Stimulated activated CD8-positive, alpha-beta memory T cell treated with anti-CD3 and anti-CD28 coated beads, Interleukin-15, amount 100 ng/mL, for 4 hours (primary cell): ENCODE measurements around the gene ARID5B.

Experiments used
- DNase-seq, 2 donors: peaks; one replicate each; pipeline ENCODE4 v3.0.0-alpha.2; 2020; ENCODE audit warnings: low read depth in 2 of 2

Gene ARID5B, protein sequence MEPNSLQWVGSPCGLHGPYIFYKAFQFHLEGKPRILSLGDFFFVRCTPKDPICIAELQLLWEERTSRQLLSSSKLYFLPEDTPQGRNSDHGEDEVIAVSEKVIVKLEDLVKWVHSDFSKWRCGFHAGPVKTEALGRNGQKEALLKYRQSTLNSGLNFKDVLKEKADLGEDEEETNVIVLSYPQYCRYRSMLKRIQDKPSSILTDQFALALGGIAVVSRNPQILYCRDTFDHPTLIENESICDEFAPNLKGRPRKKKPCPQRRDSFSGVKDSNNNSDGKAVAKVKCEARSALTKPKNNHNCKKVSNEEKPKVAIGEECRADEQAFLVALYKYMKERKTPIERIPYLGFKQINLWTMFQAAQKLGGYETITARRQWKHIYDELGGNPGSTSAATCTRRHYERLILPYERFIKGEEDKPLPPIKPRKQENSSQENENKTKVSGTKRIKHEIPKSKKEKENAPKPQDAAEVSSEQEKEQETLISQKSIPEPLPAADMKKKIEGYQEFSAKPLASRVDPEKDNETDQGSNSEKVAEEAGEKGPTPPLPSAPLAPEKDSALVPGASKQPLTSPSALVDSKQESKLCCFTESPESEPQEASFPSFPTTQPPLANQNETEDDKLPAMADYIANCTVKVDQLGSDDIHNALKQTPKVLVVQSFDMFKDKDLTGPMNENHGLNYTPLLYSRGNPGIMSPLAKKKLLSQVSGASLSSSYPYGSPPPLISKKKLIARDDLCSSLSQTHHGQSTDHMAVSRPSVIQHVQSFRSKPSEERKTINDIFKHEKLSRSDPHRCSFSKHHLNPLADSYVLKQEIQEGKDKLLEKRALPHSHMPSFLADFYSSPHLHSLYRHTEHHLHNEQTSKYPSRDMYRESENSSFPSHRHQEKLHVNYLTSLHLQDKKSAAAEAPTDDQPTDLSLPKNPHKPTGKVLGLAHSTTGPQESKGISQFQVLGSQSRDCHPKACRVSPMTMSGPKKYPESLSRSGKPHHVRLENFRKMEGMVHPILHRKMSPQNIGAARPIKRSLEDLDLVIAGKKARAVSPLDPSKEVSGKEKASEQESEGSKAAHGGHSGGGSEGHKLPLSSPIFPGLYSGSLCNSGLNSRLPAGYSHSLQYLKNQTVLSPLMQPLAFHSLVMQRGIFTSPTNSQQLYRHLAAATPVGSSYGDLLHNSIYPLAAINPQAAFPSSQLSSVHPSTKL

DNA sequence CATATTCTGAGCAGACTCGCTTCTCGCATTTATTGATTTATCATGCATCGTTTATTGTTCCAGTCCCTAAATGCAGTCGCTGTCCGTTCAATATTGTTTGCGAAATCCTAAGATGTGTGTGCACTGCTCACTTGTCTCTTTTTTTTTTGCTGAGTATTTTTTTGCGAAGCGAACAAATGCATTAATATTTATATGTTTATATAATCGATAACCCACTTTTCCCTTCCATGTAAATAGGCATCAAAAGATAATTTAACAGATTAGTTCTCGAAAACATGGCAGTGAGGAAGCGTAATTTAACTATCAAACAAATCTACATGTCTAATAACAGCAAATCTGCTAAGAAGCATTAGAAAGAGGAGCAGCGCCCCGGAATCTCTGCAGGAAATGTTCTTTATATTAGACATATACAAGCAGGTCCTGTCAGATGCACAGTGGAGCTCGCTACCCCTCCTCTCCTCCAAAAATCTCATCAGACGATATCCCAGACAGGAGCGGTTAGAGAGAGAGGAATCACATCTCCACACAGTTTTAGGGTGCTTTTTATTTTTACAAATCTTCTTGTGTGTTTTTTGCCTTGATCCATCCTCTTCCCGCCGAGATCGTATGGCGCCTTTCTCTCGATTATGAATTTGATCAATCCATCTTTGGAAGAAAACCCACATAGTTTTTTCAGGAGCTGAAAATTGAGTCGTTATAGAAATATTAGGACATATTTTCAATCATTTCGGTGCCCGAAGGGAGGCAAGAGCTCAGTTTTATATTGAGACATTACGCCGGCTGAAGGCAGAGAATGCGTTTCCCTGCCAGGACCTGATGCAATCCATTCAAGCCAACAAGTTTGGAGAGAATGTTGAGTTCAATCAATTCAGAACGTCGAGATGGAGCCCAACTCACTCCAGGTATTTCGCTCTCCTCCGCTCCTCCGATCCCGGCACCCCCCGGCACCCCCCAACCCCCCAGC, at the start of gene ARID5B:
Gene ARID5B, plus strand, starts transcription at position 871 of the 964 bp plus-strand sequence. Its CDS starts 11 bp downstream, at position 882.
- DNase-seq: no peak

GRCh38 chr10:61852261-61852660, 49.2 kb upstream of the ARID5B start:
- no peak for DNase-seq

GRCh38 chr10:61855771-61856170, 45.7 kb upstream of the ARID5B start:
- DNase-seq: no peak

DNA sequence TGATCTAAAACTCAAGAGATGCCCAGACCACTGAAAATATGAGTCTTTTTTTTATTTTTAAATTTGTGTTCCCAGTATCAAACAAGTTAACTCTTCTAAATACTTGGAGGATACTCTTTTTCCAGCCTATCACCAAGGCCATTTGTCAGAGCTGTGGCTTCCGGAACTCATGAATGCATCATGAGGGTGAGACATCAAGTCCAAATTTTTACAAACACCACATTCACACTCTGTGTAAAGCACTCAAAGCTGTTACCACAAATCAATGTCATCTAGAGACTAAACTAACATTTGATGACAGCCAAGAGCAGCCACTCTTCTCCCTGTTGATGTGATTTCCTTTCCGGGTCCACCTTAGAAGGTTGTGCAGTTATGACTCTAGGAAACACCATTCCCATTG, 43.8 kb upstream of the ARID5B start:
- DNase-seq: no peak

DNA sequence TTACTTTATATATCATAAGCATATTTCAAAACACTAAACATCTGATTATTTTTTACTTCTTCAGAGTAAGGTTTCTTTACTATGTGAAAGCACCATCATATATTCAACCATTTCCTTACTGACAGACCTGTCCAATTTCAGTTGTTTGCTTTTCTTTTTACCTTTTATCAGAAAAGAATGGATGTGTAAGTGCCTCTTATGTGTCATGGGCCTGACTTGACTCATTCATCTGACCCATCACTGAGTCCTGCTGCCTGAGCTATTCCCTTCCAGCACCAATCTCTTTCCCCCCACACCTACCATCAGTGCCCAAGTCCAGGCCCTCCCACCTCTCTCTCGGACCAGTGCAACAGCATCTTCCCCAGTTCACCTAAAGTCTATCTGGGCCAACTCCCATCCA, 41.7 kb upstream of the ARID5B start:
- no peak for DNase-seq

DNA sequence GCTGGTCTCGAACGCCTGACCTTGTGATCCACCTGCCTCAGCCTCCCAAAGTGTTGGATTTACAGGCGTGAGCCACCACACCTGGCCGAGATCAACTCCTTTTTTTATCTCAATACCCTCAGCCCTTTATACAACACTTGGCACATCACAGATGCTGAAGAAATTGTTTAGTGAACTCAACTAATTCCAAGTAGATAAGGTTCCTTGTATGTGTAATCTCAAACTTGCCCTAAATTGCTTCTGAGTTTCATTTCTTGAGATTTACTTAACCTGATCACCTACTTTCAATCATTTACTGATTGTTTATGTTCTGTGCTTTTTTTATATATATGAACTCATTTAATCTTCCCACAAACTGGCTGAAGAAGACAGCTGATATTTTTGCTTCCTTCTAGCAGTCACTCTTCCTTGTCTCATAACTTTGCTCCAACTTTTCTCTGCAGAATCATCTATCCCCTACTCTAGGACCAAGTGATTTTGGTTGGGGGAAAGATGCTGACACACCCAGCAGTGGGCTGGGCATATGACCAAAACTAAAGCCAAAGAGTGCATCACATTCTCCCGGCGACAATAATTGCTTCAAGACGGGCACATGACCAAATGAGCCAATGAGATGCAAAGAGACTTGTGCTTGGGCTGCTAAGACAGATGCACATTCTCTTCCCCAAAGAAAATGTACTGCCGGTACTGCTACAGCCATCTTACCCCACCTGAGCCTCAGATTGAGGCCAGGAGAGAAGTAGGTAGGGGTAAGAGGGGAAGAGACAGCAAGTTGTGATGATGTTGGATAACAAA, 40.3 kb upstream of the ARID5B start:
- DNase-seq: no peak

- no peak for DNase-seq
Measured at GRCh38 chr10:61863981-61864380, 37.5 kb upstream of the ARID5B start.

DNA sequence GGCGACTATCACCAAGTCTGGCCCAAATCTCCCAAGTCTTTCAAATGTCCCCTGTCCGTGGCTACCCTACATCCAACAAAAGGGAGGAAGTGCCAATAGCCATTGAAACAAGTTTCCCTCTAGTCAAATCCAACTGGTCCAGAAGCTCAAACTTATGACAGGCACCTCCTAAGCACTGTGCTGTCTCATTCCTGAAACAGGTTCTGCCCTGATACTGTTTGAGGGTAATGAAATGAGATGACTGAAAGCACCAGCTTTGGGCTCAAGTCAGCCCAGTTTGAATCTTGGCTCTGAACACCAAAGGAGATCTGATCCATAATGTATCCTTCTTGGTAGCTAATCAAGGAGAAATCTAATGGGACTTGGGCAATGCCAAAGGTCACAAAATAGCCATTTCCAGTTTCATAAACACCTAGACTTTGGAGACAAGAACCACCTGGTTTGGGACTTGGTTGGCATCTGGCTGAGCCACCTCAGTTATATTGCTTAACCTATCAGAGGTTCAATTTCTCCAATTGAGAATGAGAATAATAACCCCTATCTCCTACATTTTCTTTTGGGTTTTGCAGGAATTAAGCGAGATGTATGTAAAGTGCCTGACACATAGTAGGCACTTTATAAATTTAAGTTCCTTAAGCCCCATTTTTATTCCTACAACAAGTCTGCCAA, 34.7 kb upstream of the ARID5B start:
- no peak for DNase-seq

DNA sequence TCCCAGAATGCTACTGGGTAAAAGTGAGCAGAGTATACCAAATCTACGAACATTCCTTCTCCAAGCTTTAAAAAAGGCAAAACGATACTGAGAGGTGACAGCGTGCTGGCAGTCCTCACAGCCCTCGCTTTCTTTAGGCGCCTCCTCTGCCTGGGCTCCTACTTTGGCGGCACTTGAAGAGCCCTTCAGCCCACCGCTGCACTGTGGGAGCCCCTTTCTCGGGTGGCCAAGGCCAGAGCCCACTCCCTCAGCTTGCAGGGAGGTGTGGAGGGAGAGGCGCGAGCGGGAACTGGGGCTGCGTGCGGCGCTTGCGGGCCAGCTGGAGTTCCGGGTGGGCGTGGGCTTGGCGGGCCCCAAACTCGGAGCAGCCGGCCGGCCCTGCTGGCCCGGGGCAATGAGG, 34.1 kb upstream of the ARID5B start:
- DNase-seq: peak in 1 of 2 donors; percentile 1

- DNase-seq: peak; percentile 10 to 41
Measured at GRCh38 chr10:61867817-61868216, 33.7 kb upstream of the ARID5B start.

GRCh38 chr10:61869041-61869675, 32.3 kb upstream of the ARID5B start:
- no peak for DNase-seq

DNA sequence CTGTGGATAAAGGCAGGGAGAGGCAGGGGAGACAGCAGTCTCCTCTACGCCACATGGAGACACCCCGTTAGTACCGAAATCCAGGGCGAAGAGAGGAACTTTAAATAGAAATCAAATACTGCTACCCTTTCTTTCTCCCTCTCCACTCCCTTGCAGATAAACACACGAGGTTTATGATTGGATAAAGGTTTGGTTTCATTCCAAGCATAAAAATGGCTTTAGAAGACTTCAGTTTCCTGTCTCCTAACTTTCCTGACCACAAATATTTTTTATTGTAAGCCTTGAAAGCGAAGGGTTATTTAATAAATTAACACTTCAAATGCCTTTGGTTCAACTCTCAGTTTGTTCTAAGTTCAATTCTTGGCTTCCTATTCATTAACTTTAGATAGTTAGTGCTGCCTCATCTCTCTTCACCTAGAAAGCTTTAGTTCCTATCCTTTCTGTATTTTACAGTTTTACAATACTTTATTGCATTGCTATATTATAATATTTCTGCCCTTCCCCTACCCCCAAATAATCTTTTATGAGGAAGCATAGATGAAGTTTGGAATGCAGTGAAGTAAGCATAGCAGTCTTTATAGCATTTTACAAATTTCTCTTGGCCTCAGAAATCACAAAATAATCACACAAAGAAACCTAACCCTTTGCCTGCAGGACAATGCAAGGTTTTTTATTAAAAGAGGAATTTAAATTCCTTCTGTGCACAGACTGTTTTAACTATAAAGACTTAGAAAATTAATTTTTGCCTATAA, 31.5 kb upstream of the ARID5B start:
- DNase-seq: no peak

- no peak for DNase-seq
Measured at GRCh38 chr10:61870526-61870895, 31.0 kb upstream of the ARID5B start.

GRCh38 chr10:61871487-61871886, 30.0 kb upstream of the ARID5B start:
- DNase-seq: no peak

- no peak for DNase-seq
Measured at GRCh38 chr10:61877887-61878739, 23.4 kb upstream of the ARID5B start.

DNA sequence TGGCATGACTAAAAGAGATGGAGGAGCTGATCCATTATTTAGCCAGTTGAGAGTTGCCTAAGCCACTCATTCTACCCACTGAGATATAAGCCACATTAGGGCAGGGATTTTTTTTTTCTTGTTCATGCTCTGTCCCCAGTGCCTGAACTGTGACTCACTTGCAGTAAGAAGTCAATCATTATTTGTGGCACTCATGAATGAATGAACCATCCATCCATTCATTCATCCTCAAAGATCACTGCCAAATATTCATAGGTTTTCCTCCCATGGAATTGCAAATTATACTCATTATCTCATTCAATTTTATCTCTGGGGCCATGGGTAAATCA, 22.8 kb upstream of the ARID5B start:
- DNase-seq: no peak

DNA sequence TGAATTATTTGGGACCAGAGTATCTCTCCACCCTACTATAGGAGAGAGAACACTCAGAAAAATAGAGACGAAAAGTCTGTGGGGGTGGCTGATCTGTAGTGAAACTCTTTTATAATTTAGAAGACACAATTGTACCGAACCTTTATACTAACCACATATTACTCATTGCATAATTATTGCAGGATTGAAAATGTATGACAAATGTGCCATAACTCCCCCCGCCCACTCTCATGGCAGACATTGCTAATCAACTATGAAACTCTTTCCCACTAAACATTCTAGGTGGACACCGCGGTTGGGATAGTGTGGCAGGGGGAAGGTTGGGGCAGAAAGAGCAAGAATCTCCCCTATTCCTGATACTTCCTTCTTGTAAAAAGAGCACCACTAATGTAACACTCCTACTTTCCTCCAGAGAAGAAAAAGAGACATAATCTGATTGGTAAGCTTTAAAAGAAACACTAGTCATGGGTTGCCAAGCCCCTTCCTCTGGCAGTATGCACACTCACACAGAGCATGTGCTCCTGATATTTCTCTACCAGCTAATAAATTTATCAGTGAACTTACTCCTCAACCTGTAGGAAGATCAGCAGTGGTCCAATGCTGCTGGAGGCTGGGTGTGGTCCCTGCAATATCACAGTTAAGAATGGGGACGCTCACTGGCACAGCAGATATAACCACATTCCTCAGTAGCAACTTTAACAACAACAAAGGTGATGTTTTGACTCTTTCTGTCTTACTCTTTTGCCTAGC, 18.7 kb upstream of the ARID5B start:
- DNase-seq: peak in 1 of 2 donors; percentile 32
